GM20000 (cell line): ENCODE measurements around the gene PTPN1.

Experiments
- DNase-seq: peaks from one replicate; pipeline ENCODE4 v3.0.0; 2012; ENCODE audit warnings: low spot score
- CTCF ChIP-seq: IDR thresholded peaks from 2 replicates; pipeline ENCODE4 v1.5.1; 2012; ENCODE audit warnings: mild to moderate bottlenecking, control low read depth; ENCODE audit errors: extremely low read depth, missing control alignments

The PTPN1 gene

GRCh38 chr20:50569864-50570836 lies 60.0 kb downstream of the PTPN1 start:
- peak; percentile 53 for TF ChIP-seq CTCF
- DNase-seq: peak; percentile 74

DNA sequence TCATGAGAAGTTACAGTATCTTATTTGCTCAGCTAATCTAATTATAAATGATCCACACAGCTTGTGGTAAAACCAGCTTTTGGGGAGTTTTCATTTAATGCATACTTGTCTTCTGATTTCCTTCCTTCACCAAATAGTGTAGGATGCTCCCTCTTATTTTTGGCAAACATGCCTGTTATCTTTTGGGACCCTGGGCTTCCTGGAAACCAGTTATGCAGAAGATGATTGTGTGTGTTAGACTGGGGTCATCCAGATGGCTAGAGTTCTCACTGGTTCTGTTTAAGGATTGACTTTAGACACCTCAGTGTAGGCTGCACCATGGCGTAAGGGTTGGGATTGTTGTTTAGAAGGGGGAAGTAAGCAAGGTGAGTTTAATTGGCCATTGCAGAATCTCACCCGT lies 61.3 kb downstream of the PTPN1 start:
- TF ChIP-seq CTCF: no peak
- DNase-seq: no peak

DNA sequence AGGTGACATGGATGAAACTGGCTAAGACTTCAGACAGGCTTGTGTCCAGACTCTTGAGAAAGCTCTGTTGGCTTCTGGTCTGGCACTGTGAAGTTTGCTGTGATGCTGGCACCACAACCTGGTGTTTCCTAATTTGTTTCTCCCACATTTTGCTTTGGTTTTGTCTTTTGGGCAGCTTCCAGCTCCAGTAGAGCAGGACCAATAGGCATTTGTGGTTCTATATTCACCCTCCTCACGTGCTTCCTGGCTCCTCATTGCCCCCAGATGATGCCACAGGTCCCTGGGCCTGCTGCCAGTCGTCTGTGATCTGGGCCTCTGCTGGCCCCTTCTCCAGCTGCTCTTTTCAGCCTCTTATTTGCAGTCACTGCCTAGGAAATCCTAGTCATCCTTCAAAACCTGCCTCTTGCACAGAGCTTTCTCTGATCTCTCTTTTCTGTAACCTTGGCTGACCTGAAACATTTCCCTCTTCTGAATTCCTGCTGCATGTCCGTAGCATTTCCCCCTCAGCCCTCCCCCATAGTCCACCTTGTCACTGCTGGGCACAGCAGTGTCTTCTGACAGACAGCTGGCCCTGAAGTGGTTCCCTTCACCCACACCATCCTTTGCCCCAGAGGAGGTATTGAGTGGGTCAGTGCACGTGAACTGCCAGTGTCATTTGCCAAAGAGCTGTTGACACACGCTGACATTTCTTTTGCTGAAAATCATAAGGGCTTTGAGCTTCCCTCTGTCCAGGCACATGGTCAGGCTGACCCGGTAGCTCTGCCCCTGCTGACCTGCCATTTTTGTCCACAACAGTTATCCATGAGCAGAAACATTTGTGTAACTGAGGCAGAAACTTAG lies 63.0 kb downstream of the PTPN1 start:
- no peak for TF ChIP-seq CTCF
- no peak for DNase-seq

- no peak for DNase-seq
- TF ChIP-seq CTCF: no peak
Observed at GRCh38 chr20:50574108-50574507, 63.9 kb downstream of the PTPN1 start.

DNA sequence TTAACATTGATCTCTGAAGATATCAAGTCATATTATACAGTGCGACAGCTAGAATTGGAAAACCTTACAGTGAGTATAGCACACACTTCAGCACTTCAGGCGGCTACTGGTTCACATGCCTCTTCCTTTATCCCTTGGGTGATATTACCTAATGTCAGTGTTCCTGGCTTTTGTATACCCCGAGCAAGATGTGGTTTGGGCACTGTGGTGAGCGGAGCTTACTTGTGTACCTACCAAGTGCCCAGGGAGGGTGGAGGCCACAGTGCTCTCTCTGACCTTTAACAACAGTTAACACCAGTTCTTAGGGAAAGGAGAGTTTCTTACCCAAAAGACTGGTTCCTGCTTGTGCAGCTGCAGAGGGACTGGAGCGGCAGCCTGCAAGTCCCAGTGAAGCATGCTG lies 64.4 kb downstream of the PTPN1 start:
- TF ChIP-seq CTCF: no peak
- DNase-seq: no peak

- TF ChIP-seq CTCF: peak; percentile 63
- DNase-seq: peak; percentile 60
Observed at GRCh38 chr20:50575865-50576720, 65.9 kb downstream of the PTPN1 start.
